Erythroblast (primary cell): ENCODE data around the gene CHST4.
"Not testable (repeated sequence)": the region's sequence is repeated elsewhere in the genome, so short reads cannot be mapped to it uniquely, and the experiment has no call there.

Experiments used
- DNase-seq, 2 experiments: peaks; one replicate each; lab custom pipeline; 2025; lab: John Stamatoyannopoulos, UW
- GATA1 ChIP-seq: IDR thresholded peaks from 2 replicates; pipeline ENCODE4 v1.6.1; 2011; ENCODE audit warnings: low read depth, mild to moderate bottlenecking, control low read depth, low read length, moderate library complexity
- POLR2A ChIP-seq: IDR thresholded peaks from 2 replicates; pipeline ENCODE4 v1.6.1; 2011; ENCODE audit warnings: mild to moderate bottlenecking, low read length

CHST4 gene

GRCh38 chr16:71572497-71573116 is 46.4 kb downstream of the CHST4 start:
- no peak for DNase-seq
- TF ChIP-seq POLR2A (no peak), GATA1 (no peak)

DNA sequence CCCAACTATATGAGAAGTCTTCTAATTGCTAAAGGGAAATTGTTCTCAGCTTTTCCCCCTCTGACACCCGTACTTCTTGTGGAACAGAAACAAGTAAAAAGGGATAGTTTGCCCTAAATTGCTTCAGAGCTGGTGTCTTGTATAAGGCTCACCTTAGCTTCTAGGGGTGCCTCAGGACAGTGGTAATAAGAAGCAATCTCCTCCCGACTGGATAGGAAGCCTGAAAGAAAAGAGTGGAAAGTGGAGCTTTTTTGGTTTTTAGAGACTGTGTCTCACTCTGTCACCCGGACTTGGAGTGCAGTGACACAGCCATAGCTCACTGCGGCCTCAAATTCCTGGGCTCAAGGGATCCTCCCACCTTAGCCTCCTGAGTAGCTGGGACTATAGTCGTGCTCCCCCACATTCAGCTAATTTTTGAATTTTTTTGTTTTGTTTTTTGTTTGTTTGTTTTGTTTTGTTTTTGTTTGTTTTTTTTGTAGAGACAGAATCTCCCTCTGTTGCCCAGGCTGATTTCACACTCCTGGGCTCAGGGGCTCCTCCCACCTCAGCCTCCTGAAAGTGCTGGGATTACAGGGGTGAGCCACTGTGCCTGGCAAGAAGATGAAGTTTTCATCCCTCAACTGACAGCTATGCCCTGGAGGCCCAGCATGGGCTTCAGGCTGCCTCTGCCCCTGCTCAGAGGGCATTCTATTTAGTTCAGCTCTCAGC is 47.3 kb downstream of the CHST4 start:
- TF ChIP-seq POLR2A (no peak), GATA1 (no peak)
- no peak for DNase-seq

GRCh38 chr16:71574702-71575101 is 48.5 kb downstream of the CHST4 start:
- no peak for TF ChIP-seq GATA1
- TF ChIP-seq POLR2A, result no peak
- no peak for DNase-seq

- TF ChIP-seq POLR2A (no peak), GATA1 (no peak)
- DNase-seq, result no peak
Measured at GRCh38 chr16:71576971-71577370, 50.7 kb downstream of the CHST4 start, which contains the start of gene TAT. TSS of gene TAT (minus strand) at chr16:71577092. CDS start at chr16:71576415, 677 bp downstream.

DNA sequence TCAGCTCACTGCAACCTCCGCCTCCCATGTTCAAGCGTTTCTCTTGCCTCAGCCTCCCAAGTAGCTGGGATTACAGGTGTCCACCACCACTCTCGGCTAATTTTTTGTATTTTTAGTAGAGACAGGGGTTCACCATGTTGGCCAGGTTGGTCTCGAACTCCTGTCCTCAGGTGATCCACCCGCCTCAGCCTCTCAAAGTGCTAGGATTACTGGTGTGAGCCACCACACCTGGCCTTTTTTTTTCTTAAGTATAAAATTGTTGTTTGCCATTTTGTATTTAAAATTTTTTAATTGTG is 56.3 kb downstream of the CHST4 start:
- DNase-seq, result not testable (repeated sequence)

DNA sequence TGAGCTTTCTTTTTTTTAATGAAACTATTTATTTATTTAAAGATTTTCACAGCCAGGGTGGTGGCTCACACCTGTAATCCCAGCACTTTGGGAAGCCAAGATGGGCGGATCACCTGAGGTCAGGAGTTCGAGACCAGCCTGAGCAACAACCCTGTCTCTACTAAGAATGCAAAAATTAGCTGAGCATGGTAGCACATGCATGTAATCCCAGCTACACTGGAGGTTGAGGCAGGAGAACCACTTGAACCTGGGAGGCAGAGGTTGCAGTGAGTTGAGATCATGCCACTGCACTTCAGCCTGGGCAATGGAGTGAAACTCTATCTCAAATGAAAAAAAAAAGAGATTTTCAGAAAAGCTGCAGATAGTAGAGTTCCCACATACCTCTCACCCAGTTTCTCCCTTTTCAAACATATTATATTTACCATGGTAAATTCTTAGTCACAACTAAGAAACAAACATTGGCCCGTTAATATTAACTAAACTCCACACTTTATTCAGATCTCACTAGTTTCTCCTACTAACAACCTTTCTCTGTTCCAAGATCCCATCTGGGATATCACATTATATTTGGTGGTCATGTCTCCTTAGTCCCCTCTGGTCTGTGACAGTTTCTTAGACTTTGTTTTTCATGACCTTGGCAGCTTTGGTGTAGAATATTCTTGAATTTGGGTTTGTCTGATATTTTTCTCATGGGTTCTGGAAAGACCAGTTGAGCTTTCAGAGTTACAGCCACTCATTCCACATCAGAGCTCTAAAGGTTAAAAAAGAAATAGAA is 58.5 kb downstream of the CHST4 start:
- DNase-seq, result no peak
- no peak for TF ChIP-seq GATA1
- no peak for TF ChIP-seq POLR2A

DNA sequence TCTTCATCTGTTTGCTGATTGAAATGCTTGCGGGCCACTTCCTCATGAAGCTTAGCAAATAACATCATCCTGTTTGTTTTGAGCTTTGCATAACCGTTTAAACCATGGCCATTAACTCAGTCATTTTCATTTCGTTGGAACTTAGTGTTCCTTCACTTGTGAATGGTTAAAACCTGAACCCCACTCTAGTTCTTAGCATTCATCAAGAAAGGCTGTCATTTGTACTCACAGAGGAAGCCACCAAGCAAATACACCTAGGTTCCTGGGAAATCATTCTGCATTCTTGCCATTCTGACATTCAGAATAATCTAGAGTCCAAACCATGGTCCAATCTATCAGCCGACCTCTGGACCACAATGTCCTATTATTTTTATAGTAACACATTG is 59.1 kb downstream of the CHST4 start:
- TF ChIP-seq POLR2A, result no peak
- no peak for TF ChIP-seq GATA1

More for the DNA sequence above, 59.1 kb downstream of the CHST4 start:
- no peak for DNase-seq
